HL-60 (cell line): ENCODE data around the gene SHLD1.

ENCODE experiments used
- GABPA ChIP-seq: IDR thresholded peaks from 2 replicates; pipeline ENCODE4 v1.6.1; 2012; ENCODE audit warnings: low read depth
- POLR2AphosphoS5 ChIP-seq: IDR thresholded peaks from 2 replicates; pipeline ENCODE4 v1.6.1; 2012; ENCODE audit warnings: low read depth
- SPI1 ChIP-seq: IDR thresholded peaks from 2 replicates; pipeline ENCODE4 v1.6.1; 2012; ENCODE audit warnings: low read depth, mild to moderate bottlenecking, borderline replicate concordance
- TF ChIP-seq, protein P1 (sequence below): IDR thresholded peaks from one replicate; pipeline ENCODE4 v1.5.1; 2011; ENCODE audit warnings: low read length, control low read depth, inconsistent platforms; ENCODE audit not compliant: insufficient read depth

DNA sequence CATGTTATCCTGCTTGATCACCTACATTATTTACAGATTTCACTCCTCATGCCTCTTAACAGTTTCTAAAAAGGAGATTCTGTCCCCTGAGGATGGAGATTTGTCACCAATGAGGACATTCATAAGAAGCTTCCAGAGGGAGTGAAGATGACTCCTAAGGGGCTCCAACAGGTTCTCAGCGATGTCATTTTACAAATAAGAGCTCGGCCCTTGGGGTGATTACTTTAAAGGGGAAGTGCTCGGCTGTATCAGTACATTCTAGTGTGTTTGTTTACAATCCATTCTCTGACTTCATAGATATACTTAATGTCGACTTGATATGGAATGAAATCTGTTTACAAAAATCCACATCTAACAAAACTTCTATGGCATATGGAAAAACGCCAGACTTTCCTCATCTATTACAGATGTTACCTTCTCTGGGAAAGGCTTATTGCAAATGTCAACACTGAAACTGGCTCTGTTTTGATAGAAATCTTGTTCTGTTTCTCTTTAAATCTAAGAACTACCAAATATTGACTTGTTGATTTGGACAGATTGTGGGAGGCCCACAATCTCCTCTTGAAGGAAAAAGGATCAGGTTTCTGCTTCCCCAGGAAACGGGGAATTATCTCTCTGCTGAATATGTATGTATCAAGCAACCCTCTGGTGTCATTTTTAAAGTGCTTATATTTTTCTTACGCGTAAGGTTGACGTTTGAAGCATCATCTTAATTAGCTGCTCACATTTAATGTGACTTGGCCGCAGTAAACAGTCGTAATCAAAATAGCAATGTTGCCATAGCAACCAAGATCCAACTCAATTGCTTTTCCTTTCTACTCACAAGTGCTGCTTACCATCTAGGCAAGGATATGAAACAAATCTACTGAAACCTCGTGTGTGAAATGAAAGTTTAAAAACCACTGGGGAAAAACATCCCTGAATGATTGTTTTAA is 95.7 kb downstream of the SHLD1 start:
- TF ChIP-seq, protein P1, sequence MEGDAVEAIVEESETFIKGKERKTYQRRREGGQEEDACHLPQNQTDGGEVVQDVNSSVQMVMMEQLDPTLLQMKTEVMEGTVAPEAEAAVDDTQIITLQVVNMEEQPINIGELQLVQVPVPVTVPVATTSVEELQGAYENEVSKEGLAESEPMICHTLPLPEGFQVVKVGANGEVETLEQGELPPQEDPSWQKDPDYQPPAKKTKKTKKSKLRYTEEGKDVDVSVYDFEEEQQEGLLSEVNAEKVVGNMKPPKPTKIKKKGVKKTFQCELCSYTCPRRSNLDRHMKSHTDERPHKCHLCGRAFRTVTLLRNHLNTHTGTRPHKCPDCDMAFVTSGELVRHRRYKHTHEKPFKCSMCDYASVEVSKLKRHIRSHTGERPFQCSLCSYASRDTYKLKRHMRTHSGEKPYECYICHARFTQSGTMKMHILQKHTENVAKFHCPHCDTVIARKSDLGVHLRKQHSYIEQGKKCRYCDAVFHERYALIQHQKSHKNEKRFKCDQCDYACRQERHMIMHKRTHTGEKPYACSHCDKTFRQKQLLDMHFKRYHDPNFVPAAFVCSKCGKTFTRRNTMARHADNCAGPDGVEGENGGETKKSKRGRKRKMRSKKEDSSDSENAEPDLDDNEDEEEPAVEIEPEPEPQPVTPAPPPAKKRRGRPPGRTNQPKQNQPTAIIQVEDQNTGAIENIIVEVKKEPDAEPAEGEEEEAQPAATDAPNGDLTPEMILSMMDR, result no peak
- TF ChIP-seq GABPA (no peak), POLR2AphosphoS5 (no peak), SPI1 (no peak; the same call in 1 of the 2 replicates)
